T-cell (primary cell): Measurements from ENCODE around the gene GASK1A. TPM values are rescaled to one million over a fixed set of nuclear protein-coding genes. Genes with fewer than 3 reads are reported as not detected.

Source experiments
- ATAC-seq, 4 experiments: fragments of 200-7000 bp in 3 of 4; fragments of 150-1000 bp in 1 of 4; cut with Tn5 transposase; replicated peaks in 1 of 4; 1 replicate in 3 of 4; 2 replicates in 1 of 4; pipeline ENCODE4 v1.10.0; 2021; ENCODE audit warnings: moderate library complexity in 3 of 4, mild to moderate bottlenecking in 2 of 4, moderate number of reproducible peaks in 1 of 4
- CTCF ChIA-PET, 2 donors: fragments of 300-600 bp; sonication (Branson Sonifier 250); formaldehyde crosslinking; loops; one replicate each; lab custom pipeline; 2022; ENCODE audit warnings: antibody characterized with exemption in 2 of 2; lab: Charles Lee
- POLR2A ChIA-PET, 2 donors: fragments of 300-600 bp; sonication (Branson Sonifier 250); formaldehyde crosslinking; loops; one replicate each; lab custom pipeline; 2022; ENCODE audit warnings: antibody characterized with exemption in 2 of 2; lab: Charles Lee
- DNase-seq, 35 experiments: peaks; one replicate each; pipeline versions ENCODE4 v3.0.0 to v3.0.0-alpha.2; 2013 to 2023
- H3K27ac ChIP-seq: one replicate; pipeline ENCODE4 v1.5.1; 2013; ENCODE audit warnings: low read length
- H3K27me3 ChIP-seq, 2 experiments: replicated peaks in 1 of 2; 1 replicate in 1 of 2; 2 replicates in 1 of 2; pipeline versions ENCODE4 v1.6.1 to v1.7.0; 2013; ENCODE audit warnings: low read length in 1 of 2, mixed read lengths in 1 of 2; ENCODE audit not compliant: control insufficient read depth in 2 of 2, insufficient read depth in 2 of 2; ENCODE audit errors: extremely low read depth in 1 of 2
- H3K36me3 ChIP-seq, 2 donors: 1 replicate in 1 of 2; 2 replicates in 1 of 2; pipeline versions ENCODE4 v1.6.1 to v1.7.0; 2013; ENCODE audit warnings: low read length in 1 of 2; ENCODE audit not compliant: control insufficient read depth in 2 of 2, insufficient read depth in 1 of 2; ENCODE audit errors: extremely low read depth in 1 of 2
- H3K4me1 ChIP-seq, 2 experiments: 1 replicate in 1 of 2; 2 replicates in 1 of 2; pipeline versions ENCODE4 v1.6.1 to v1.7.0; 2013; ENCODE audit warnings: low read length in 2 of 2, mixed read lengths in 1 of 2; ENCODE audit not compliant: insufficient read depth in 2 of 2, control insufficient read depth in 1 of 2; ENCODE audit errors: extremely low read depth in 1 of 2
- H3K4me3 ChIP-seq, 2 donors: 1 replicate in 1 of 2; 2 replicates in 1 of 2; pipeline versions ENCODE4 v1.5.1 to v1.7.0; 2013; ENCODE audit warnings: mild to moderate bottlenecking in 2 of 2, low read length in 1 of 2, moderate library complexity in 1 of 2; ENCODE audit not compliant: control insufficient read depth in 1 of 2; ENCODE audit errors: extremely low read depth in 1 of 2
- H3K9me3 ChIP-seq: 2 replicates; pipeline ENCODE4 v1.7.0; 2013
- H3K27ac Mint-ChIP-seq, 2 donors: one replicate each; pipeline ENCODE4 v1.8.0; 2020 to 2021; ENCODE audit warnings: mild to moderate bottlenecking in 2 of 2, mixed read lengths in 2 of 2
- H3K27me3 Mint-ChIP-seq, 2 donors: one replicate each; pipeline ENCODE4 v1.8.0; 2021 to 2022; ENCODE audit warnings: mixed read lengths in 2 of 2
- H3K36me3 Mint-ChIP-seq: one replicate; pipeline ENCODE4 v1.8.0; 2021; ENCODE audit warnings: mixed read lengths
- H3K4me1 Mint-ChIP-seq, 3 donors: one replicate each; pipeline ENCODE4 v1.8.0; 2020 to 2022; ENCODE audit warnings: mixed read lengths in 3 of 3, mild to moderate bottlenecking in 1 of 3
- H3K4me3 Mint-ChIP-seq, 3 donors: one replicate each; pipeline ENCODE4 v1.8.0; 2020 to 2022; ENCODE audit warnings: mild to moderate bottlenecking in 3 of 3, mixed read lengths in 3 of 3, moderate library complexity in 3 of 3
- H3K9me3 Mint-ChIP-seq, 3 donors: one replicate each; pipeline ENCODE4 v1.8.0; 2020 to 2022; ENCODE audit warnings: mixed read lengths in 3 of 3
- WGBS: methylation state at CpG from one replicate; pipeline ENCODE4 v1.1.5; 2013; ENCODE audit warnings: missing lambda C conversion rate; ENCODE audit not compliant: insufficient coverage; 5-methylcytosine and 5-hydroxymethylcytosine counted together
- total RNA-seq, 35 experiments: library from RNA in 6 of 35; stranded (reverse) in 6 of 35; fragments of 120-200 nt in 1 of 35; gene quantifications; one replicate each; pipeline versions ENCODE4 v1.2.1 to v1.2.4 and lab custom pipeline; 2013 to 2026

Gene GASK1A
- total RNA-seq, 5 donors from 2014 or later (not counting 1 experiment from before 2014, with no cell fraction given), result 0.10 to 0.49 (median 0.17) TPM; not detected in 1

- Histone ChIP-seq H3K4me3 (no peak overlapping the region), H3K36me3 (no peaks in the 10 kb centered on the region), H3K9me3 (no peaks in the 10 kb centered on the region), H3K4me1 (no peaks in the 10 kb centered on the region), H3K27ac (no peak overlapping the region), H3K27me3 (no peaks in the 10 kb centered on the region)
- CTCF ChIA-PET, result interaction anchor here in 1 of 2 donors (0.5 kb wide), 1 partner anchor 43 kb away, joined by 6 read pairs; no protein-coding TSS in a partner anchor
- POLR2A ChIA-PET, result no interaction called here
- WGBS, result 90% methylated on average over 4 of the region's 5 CpGs
- H3K4me1 Mint-ChIP-seq, result peaks cover 6 to 44% (median 7%) of the 10 kb centered on the region in 3 donors
- no peaks in the 10 kb centered on the region for H3K27me3 Mint-ChIP-seq
- no peak overlapping the region for H3K4me3 Mint-ChIP-seq
- DNase-seq, result no peak
- no peak for ATAC-seq
- H3K36me3 Mint-ChIP-seq, result peaks cover 16% of the 10 kb centered on the region
- H3K27ac Mint-ChIP-seq, result no peak overlapping the region
- H3K9me3 Mint-ChIP-seq, result no peaks in the 10 kb centered on the region
These were observed 118.4 kb downstream of the GASK1A start for GRCh38 chr3:43097400-43098080.

- no peaks in the 10 kb centered on the region for H3K36me3 ChIP-seq
- H3K4me1 ChIP-seq, result peaks cover 0 to 3% of the 10 kb centered on the region in 2 experiments
- WGBS, result 95% methylated on average over 7 of the region's 8 CpGs
- no peak overlapping the region for H3K4me3 ChIP-seq
- no peak for ATAC-seq
- peaks cover 9 to 46% (median 9%) of the 10 kb centered on the region in 3 donors for H3K4me1 Mint-ChIP-seq
- peaks cover 0 to 4% of the 10 kb centered on the region in 2 experiments for H3K27me3 ChIP-seq
- H3K27ac ChIP-seq, result no peak overlapping the region
- no peak for DNase-seq
- no peaks in the 10 kb centered on the region for H3K9me3 ChIP-seq
- H3K36me3 Mint-ChIP-seq, result peaks cover 16% of the 10 kb centered on the region
- H3K27ac Mint-ChIP-seq, result no peak overlapping the region
- H3K9me3 Mint-ChIP-seq, result no peaks in the 10 kb centered on the region
- POLR2A ChIA-PET, result no interaction called here
- CTCF ChIA-PET, result interaction anchor here in 1 of 2 donors (1.0 kb wide), 1 partner anchor 136 kb away, joined by 3 read pairs; no protein-coding TSS in a partner anchor
- H3K27me3 Mint-ChIP-seq, result no peaks in the 10 kb centered on the region
- H3K4me3 Mint-ChIP-seq, result no peak overlapping the region
These were observed 119.7 kb downstream of the GASK1A start for GRCh38 chr3:43098761-43099160.

DNA sequence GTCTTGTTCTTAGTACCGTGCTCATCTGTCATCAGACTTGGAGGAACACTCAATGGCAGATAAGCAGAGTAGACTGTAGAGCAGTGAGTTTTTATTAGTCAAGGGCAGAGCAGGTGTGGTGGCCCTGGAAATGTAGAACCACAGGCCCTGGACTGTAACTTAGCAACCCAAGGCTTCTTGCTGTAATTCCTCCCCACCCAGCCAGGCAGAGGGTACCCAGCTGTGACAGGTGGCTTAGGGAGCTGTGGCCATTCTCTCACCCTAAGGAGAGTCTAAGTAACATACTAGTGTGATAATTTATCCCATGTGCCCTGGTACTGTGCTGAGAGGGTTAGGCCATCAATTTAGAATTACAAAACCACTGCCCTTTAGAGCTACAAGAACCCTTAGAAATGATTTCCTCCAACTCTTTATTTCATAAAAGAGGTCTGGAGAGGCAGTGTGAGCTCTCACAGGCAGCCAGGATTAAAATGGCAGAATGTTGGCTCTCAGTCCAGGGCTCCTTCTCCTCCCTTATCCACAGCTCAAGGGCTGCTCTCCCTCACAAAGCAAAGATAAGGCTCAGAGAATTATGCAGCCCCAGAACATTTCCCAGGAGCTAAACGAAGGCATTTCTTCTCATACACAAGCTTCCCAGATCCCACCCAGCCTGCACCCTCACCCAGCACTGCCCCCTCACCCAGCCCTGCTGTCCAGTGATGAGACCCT is 123.8 kb downstream of the GASK1A start:
- no peak for DNase-seq
- Mint-ChIP-seq H3K27ac (no peak overlapping the region), H3K9me3 (no peaks in the 10 kb centered on the region), H3K27me3 (peaks cover 0 to under 1% of the 10 kb centered on the region in 2 donors), H3K4me3 (peak overlapping the region in 1 of 3 donors; percentile 47), H3K4me1 (peaks cover 23 to 39% (median 26%) of the 10 kb centered on the region in 3 donors), H3K36me3 (peaks cover 6% of the 10 kb centered on the region)
- H3K27me3 ChIP-seq, result peaks cover 0 to 4% of the 10 kb centered on the region in 2 experiments
- no peaks in the 10 kb centered on the region for H3K9me3 ChIP-seq
- no peaks in the 10 kb centered on the region for H3K36me3 ChIP-seq
- ChIA-PET CTCF (interaction anchor here in 1 of 2 donors (0.5 to 0.7 kb wide), 2 partner anchors 142 to 277 kb away, joined by 3 read pairs; no protein-coding TSS in a partner anchor), POLR2A (no interaction called here)
- 100% methylated on average over 2 of the region's 2 CpGs for WGBS
- no peak overlapping the region for H3K4me3 ChIP-seq
- H3K27ac ChIP-seq, result no peak overlapping the region
- no peak for ATAC-seq
- peaks cover 6 to 20% of the 10 kb centered on the region in 2 experiments for H3K4me1 ChIP-seq

DNA sequence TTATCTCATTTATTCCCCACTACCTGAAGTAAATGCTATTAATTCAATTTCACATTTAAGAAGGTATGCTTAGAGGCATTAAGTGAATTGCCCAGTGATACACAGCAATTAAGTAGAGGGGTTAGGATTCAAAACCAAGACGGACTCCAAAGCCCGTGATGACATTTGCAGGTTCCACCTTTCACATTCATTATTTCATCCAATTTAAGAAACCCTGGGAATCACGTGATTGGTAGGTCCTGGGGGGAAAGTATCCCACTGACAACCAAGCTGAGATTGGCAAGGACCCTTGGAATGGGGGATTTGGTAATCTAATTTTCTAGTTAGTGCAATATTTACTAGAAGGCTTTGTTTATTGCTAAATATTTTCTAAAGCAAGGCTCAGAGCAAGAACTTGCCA is 124.9 kb downstream of the GASK1A start:
- DNase-seq, result no peak
- no peak overlapping the region for H3K4me3 ChIP-seq
- ChIA-PET POLR2A (interaction anchor here in 1 of 2 donors (0.7 kb wide), 1 partner anchor 210 kb away, joined by 3 read pairs; no protein-coding TSS in a partner anchor), CTCF (no interaction called here)
- Mint-ChIP-seq H3K27me3 (peaks cover 0 to 1% of the 10 kb centered on the region in 2 donors), H3K9me3 (no peaks in the 10 kb centered on the region), H3K4me3 (peak overlapping the region; percentile 67 to 78 (median 74)), H3K4me1 (peaks cover 23 to 30% (median 24%) of the 10 kb centered on the region in 3 donors), H3K27ac (no peak overlapping the region), H3K36me3 (peaks cover 6% of the 10 kb centered on the region)
- H3K27ac ChIP-seq, result no peak overlapping the region
- H3K9me3 ChIP-seq, result no peaks in the 10 kb centered on the region
- WGBS, result no CpG with 5 or more reads among the region's 3 CpGs
- peaks cover 0 to 4% of the 10 kb centered on the region in 2 experiments for H3K27me3 ChIP-seq
- no peaks in the 10 kb centered on the region for H3K36me3 ChIP-seq
- no peak for ATAC-seq
- H3K4me1 ChIP-seq, result peaks cover 6 to 20% of the 10 kb centered on the region in 2 experiments

- Mint-ChIP-seq H3K27ac (peak overlapping the region in 1 of 2 donors; percentile 23), H3K9me3 (no peaks in the 10 kb centered on the region), H3K4me1 (peaks cover 22 to 27% (median 23%) of the 10 kb centered on the region in 3 donors), H3K4me3 (peak overlapping the region; percentile 67 to 78 (median 74)), H3K36me3 (peaks cover 6% of the 10 kb centered on the region), H3K27me3 (peaks cover 0 to 1% of the 10 kb centered on the region in 2 donors)
- H3K36me3 ChIP-seq, result no peaks in the 10 kb centered on the region
- H3K4me1 ChIP-seq, result peaks cover 6 to 20% of the 10 kb centered on the region in 2 experiments
- CTCF ChIA-PET, result interaction anchor here in 1 of 2 donors (0.9 kb wide), 2 partner anchors 326 to 372 kb away, joined by 3 to 4 read pairs; no protein-coding TSS in a partner anchor
- no peak overlapping the region for H3K27ac ChIP-seq
- DNase-seq (peak in 16 of 35 experiments; percentile 3 to 35 (median 9)), ATAC-seq (peak; percentile 5 to 33 (median 26))
- H3K9me3 ChIP-seq, result no peaks in the 10 kb centered on the region
- peak overlapping the region; percentile 20 to 79 for H3K4me3 ChIP-seq
- POLR2A ChIA-PET, result interaction anchor here in 1 of 2 donors (0.7 kb wide), 2 partner anchors 211 to 596 kb away, joined by 3 to 9 read pairs; no protein-coding TSS in a partner anchor
- H3K27me3 ChIP-seq, result peaks cover 0 to 4% of the 10 kb centered on the region in 2 experiments
- WGBS, result 64% methylated on average over 18 of the region's 33 CpGs
These were observed 125.8 kb downstream of the GASK1A start for GRCh38 chr3:43104660-43105595.
